K562 (cell line): ENCODE measurements around the gene ENTPD6. TPM values are rescaled to one million over a fixed set of nuclear protein-coding genes. Genes with fewer than 3 reads are reported as not detected.

ENCODE experiments used
- CBX3 ChIP-seq, 2 experiments: IDR thresholded peaks; 1 replicate in 1 of 2; 2 replicates in 1 of 2; pipeline ENCODE4 v1.6.1; 2012; ENCODE audit warnings: inconsistent platforms in 2 of 2, low read length in 2 of 2, borderline replicate concordance in 1 of 2, control low read depth in 1 of 2
- ELK3 ChIP-seq: fragments of 450-650 bp; formaldehyde crosslinking; IDR thresholded peaks from 2 replicates; pipeline ENCODE4 v1.4.0; 2020; ENCODE audit warnings: mild to moderate bottlenecking
- ERF ChIP-seq: fragments of 450-650 bp; formaldehyde crosslinking; IDR thresholded peaks from 2 replicates; pipeline ENCODE4 v1.4.0; 2020; ENCODE audit warnings: mild to moderate bottlenecking, mixed read lengths
- GABPB1 ChIP-seq: sonication (generic); formaldehyde crosslinking; IDR thresholded peaks from 2 replicates; pipeline ENCODE4 v1.8.0; 2022; ENCODE audit warnings: mild to moderate bottlenecking, missing genetic modification reagents
- GTF2A2 ChIP-seq: IDR thresholded peaks from 2 replicates; pipeline ENCODE4 v1.6.1; 2016; ENCODE audit warnings: mild to moderate bottlenecking, missing genetic modification characterization, missing compliant biosample characterization
- GTF2F1 ChIP-seq: IDR thresholded peaks from 2 replicates; pipeline ENCODE4 v1.6.1; 2011; ENCODE audit warnings: low read depth, low read length, improper control_type of control experiment
- JUN ChIP-seq, 2 experiments: sonication (generic) in 1 of 2; formaldehyde crosslinking in 1 of 2; IDR thresholded peaks; 2 replicates each; pipeline versions ENCODE4 v1.6.1 to v1.8.0; 2012 to 2022; ENCODE audit warnings: borderline replicate concordance in 2 of 2, mild to moderate bottlenecking in 2 of 2, improper control_type of control experiment in 1 of 2, low read depth in 1 of 2, low read length in 1 of 2, missing genetic modification reagents in 1 of 2
- MEF2A ChIP-seq: IDR thresholded peaks from 2 replicates; pipeline ENCODE4 v1.6.1; 2011; ENCODE audit warnings: low read depth, mild to moderate bottlenecking, low read length, moderate library complexity; ENCODE audit not compliant: control insufficient read depth
- PHF8 ChIP-seq: fragments of 200-600 bp; sonication (generic); IDR thresholded peaks from 2 replicates; pipeline ENCODE4 v1.6.1; 2012; ENCODE audit warnings: mixed run types, mild to moderate bottlenecking, inconsistent platforms, low read length, moderate library complexity, borderline replicate concordance
- RUNX1 ChIP-seq: sonication (generic); IDR thresholded peaks from 2 replicates; pipeline ENCODE4 v1.6.1; 2016; ENCODE audit warnings: antibody characterized with exemption, low read depth
- SMAD1 ChIP-seq: fragments of 150-350 bp; IDR thresholded peaks from 2 replicates; pipeline ENCODE4 v1.6.1; 2014; ENCODE audit warnings: low read length, low read depth; ENCODE audit not compliant: partially characterized antibody
- SP2 ChIP-seq: IDR thresholded peaks from 2 replicates; pipeline ENCODE4 v1.6.1; 2011; ENCODE audit warnings: mild to moderate bottlenecking, low read depth, low read length, moderate library complexity; ENCODE audit not compliant: poor library complexity, severe bottlenecking; ENCODE audit errors: extremely low read depth
- SRSF3 ChIP-seq: fragments of 200-400 bp; formaldehyde crosslinking; IDR thresholded peaks from 2 replicates; pipeline ENCODE4 v1.6.1; 2016; ENCODE audit warnings: mild to moderate bottlenecking, low read length, moderate library complexity; ENCODE audit not compliant: insufficient read depth
- TCF7 ChIP-seq: sonication (generic); IDR thresholded peaks from 2 replicates; pipeline ENCODE4 v1.6.1; 2016; ENCODE audit warnings: antibody characterized with exemption, borderline replicate concordance
- TEAD2 ChIP-seq: fragments of 450-650 bp; IDR thresholded peaks from 2 replicates; pipeline ENCODE4 v1.6.1; 2016; ENCODE audit warnings: missing genetic modification characterization, control low read depth, missing compliant biosample characterization
- ZBTB8A ChIP-seq: fragments of 450-650 bp; IDR thresholded peaks from 2 replicates; pipeline ENCODE4 v1.6.1; 2018; ENCODE audit warnings: mild to moderate bottlenecking, moderate library complexity; ENCODE audit not compliant: partially characterized antibody
- ZNF121 ChIP-seq: sonication (generic); formaldehyde crosslinking; conservative IDR thresholded peaks from 2 replicates; pipeline ENCODE4 v1.8.0; 2022; ENCODE audit warnings: missing genetic modification reagents
- ZNF174 ChIP-seq: fragments of 250-450 bp; sonication (Bioruptor Pico); IDR thresholded peaks from 2 replicates; pipeline ENCODE4 v1.4.0; 2020; ENCODE audit warnings: mild to moderate bottlenecking
- ZNF184 ChIP-seq: sonication (generic); formaldehyde crosslinking; IDR thresholded peaks from 2 replicates; pipeline ENCODE4 v1.5.0; 2020; ENCODE audit warnings: missing genetic modification reagents
- ZNF830 ChIP-seq: fragments of 250-450 bp; sonication (Bioruptor Pico); IDR thresholded peaks from 2 replicates; pipeline ENCODE4 v1.5.0; 2021; ENCODE audit warnings: mild to moderate bottlenecking
- polyA plus RNA-seq, 8 experiments: library from polyadenylated mRNA; depleted of rRNA in 4 of 8; stranded (reverse) in 5 of 8; unstranded in 3 of 8; fragments of >200 nt; fragmentation: Nextera tagmentation in 2 of 8; fragmentation: Illumina TruSeq in 1 of 8; extraction: Ambion mirVana in 2 of 8; extraction: Trizol in 1 of 8; gene quantifications; 2 replicates each; pipeline versions ENCODE4 v1.2.1 to v1.2.3, GENCODE V29; 2011 to 2014; ENCODE audit warnings: inconsistent platforms in 1 of 8, missing spikeins in 1 of 8
- total RNA-seq, 7 experiments: library from RNA; depleted of rRNA in 6 of 7; stranded (reverse); fragments of >200 nt in 6 of 7; fragmentation: Illumina TruSeq in 2 of 7; extraction: Trizol in 2 of 7; gene quantifications; 2 replicates each; pipeline versions ENCODE4 v1.2.1 to v1.2.3, GENCODE V29; 2011 to 2021; ENCODE audit warnings: low replicate concordance in 1 of 7
- TF ChIP-seq, protein P1 (sequence below), 2 experiments: fragments of 450-650 bp; conservative IDR thresholded peaks; 2 replicates each; pipeline ENCODE4 v1.6.1; 2017; ENCODE audit warnings: mild to moderate bottlenecking in 2 of 2, moderate library complexity in 2 of 2
- TF ChIP-seq, protein P2 (sequence below): sonication (generic); formaldehyde crosslinking; IDR thresholded peaks from 2 replicates; pipeline ENCODE4 v1.8.1; 2023; ENCODE audit warnings: mild to moderate bottlenecking, missing genetic modification reagents
- TF ChIP-seq, protein P3 (sequence below): fragments of 250-450 bp; sonication (Bioruptor Pico); IDR thresholded peaks from 2 replicates; pipeline ENCODE4 v1.4.0; 2020; ENCODE audit warnings: mild to moderate bottlenecking

The ENTPD6 gene
- total and polyA plus RNA-seq, 9 of the 15 experiments (the other 6 are each of a cell fraction or from before 2014, with no cell fraction given): 0.82 to 36.8 (median 22.4) TPM

- no peak for TF ChIP-seq RUNX1
- TF ChIP-seq PHF8: no peak
- no peak for TF ChIP-seq ZBTB8A
- TF ChIP-seq SRSF3: no peak
- no peak for TF ChIP-seq GTF2A2 (tag)
- 0 out of 2 replicates have a peak, but pooled peaks have one; percentile 34 for TF ChIP-seq GABPB1
- TF ChIP-seq SP2: no peak
- peak; percentile 52; the same call in 1 of the 2 replicates for TF ChIP-seq MEF2A
- no peak for TF ChIP-seq TCF7
- TF ChIP-seq ERF (CRISPR knock-in tag): 0 out of 2 replicates have a peak, but pooled peaks have one; percentile 33
- TF ChIP-seq CBX3 (IDR thresholded peaks at IDR 0.05; ENCODE audit: borderline replicate concordance in 1 of 2, low read length in 2 of 2): 0 out of 3 replicates have a peak, but pooled peaks of 1 of the 2 experiments have one; percentile 35
- TF ChIP-seq, protein P1, sequence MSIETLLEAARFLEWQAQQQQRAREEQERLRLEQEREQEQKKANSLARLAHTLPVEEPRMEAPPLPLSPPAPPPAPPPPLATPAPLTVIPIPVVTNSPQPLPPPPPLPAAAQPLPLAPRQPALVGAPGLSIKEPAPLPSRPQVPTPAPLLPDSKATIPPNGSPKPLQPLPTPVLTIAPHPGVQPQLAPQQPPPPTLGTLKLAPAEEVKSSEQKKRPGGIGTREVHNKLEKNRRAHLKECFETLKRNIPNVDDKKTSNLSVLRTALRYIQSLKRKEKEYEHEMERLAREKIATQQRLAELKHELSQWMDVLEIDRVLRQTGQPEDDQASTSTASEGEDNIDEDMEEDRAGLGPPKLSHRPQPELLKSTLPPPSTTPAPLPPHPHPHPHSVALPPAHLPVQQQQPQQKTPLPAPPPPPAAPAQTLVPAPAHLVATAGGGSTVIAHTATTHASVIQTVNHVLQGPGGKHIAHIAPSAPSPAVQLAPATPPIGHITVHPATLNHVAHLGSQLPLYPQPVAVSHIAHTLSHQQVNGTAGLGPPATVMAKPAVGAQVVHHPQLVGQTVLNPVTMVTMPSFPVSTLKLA (conservative IDR thresholded peaks at IDR 0.05): peak in 1 of 2 experiments; percentile 40; a peak in 1 of 4 replicates
- TF ChIP-seq ZNF174: no peak
- peak; percentile 100 for TF ChIP-seq JUN (IDR thresholded peaks at IDR 0.05; ENCODE audit: borderline replicate concordance, low read depth, low read length)
- peak; percentile 99 for TF ChIP-seq JUN (CRISPR knock-in tag; IDR thresholded peaks at IDR 0.05; ENCODE audit: borderline replicate concordance)
- no peak for TF ChIP-seq ZNF830
- TF ChIP-seq ELK3: no peak
- no peak for TF ChIP-seq GTF2F1
- TF ChIP-seq, protein P2, sequence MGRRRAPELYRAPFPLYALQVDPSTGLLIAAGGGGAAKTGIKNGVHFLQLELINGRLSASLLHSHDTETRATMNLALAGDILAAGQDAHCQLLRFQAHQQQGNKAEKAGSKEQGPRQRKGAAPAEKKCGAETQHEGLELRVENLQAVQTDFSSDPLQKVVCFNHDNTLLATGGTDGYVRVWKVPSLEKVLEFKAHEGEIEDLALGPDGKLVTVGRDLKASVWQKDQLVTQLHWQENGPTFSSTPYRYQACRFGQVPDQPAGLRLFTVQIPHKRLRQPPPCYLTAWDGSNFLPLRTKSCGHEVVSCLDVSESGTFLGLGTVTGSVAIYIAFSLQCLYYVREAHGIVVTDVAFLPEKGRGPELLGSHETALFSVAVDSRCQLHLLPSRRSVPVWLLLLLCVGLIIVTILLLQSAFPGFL (CRISPR knock-in tag): no peak
- no peak for TF ChIP-seq ZNF121 (CRISPR knock-in tag)
- TF ChIP-seq ZNF184: no peak
- TF ChIP-seq SMAD1: peak; percentile 14
- no peak for TF ChIP-seq TEAD2 (tag)
- TF ChIP-seq, protein P3, sequence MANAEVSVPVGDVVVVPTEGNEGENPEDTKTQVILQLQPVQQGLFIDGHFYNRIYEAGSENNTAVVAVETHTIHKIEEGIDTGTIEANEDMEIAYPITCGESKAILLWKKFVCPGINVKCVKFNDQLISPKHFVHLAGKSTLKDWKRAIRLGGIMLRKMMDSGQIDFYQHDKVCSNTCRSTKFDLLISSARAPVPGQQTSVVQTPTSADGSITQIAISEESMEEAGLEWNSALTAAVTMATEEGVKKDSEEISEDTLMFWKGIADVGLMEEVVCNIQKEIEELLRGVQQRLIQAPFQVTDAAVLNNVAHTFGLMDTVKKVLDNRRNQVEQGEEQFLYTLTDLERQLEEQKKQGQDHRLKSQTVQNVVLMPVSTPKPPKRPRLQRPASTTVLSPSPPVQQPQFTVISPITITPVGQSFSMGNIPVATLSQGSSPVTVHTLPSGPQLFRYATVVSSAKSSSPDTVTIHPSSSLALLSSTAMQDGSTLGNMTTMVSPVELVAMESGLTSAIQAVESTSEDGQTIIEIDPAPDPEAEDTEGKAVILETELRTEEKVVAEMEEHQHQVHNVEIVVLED: no peak
These were observed 42.3 kb downstream of the ENTPD6 start (continued) for GRCh38 chr20:25237610-25238318.
